ENCODE data around the gene GABARAP.

The GABARAP gene

GRCh38 chr17:7204828-7205461, 37.3 kb downstream of the GABARAP start:
- Histone ChIP-seq H3K4me1 (ENCODE audit: control insufficient read depth, low read length) (peaks cover 21% of the 10 kb centered on the region), H3K27ac (ENCODE audit: low read depth, low read length) (peak overlapping the region; percentile 69), H3K36me3 (ENCODE audit: control insufficient read depth, low read length) (peaks cover 16% of the 10 kb centered on the region), H3K27me3 (ENCODE audit: control insufficient read depth, low read length) (no peaks in the 10 kb centered on the region), H3K4me3 (ENCODE audit: low read length) (peak overlapping the region; percentile 82), H4K20me1 (ENCODE audit: control insufficient read depth, insufficient read depth, low read depth, low read length) (no peaks in the 10 kb centered on the region), H3K9me2 (replicated peaks; ENCODE audit: control insufficient read depth, low read length) (no peaks in the 10 kb centered on the region), H3K4me2 (ENCODE audit: low read length) (peak overlapping the region; percentile 91), H3K79me2 (ENCODE audit: control insufficient read depth, low read length) (0 out of 2 replicates have a peak, but pooled peaks cover 2% of the 10 kb centered on the region), H3K9me3 (ENCODE audit: control insufficient read depth, insufficient read depth, low read length) (no peaks in the 10 kb centered on the region), H3F3A (ENCODE audit: control insufficient read depth, insufficient read depth) (no peaks in the 10 kb centered on the region)
- TF ChIP-seq EZH2phosphoT487 (IDR thresholded peaks at IDR 0.05; ENCODE audit: borderline replicate concordance, low read length) (no peak), CTCF (IDR thresholded peaks at IDR 0.05; ENCODE audit: low read depth, low read length, poor library complexity, severe bottlenecking) (no peak)

- Histone ChIP-seq H3F3A (ENCODE audit: control insufficient read depth, insufficient read depth) (no peaks in the 10 kb centered on the region), H3K36me3 (ENCODE audit: control insufficient read depth, low read length) (peaks cover 16% of the 10 kb centered on the region), H3K9me3 (ENCODE audit: control insufficient read depth, insufficient read depth, low read length) (no peaks in the 10 kb centered on the region), H3K79me2 (ENCODE audit: control insufficient read depth, low read length) (0 out of 2 replicates have a peak, but pooled peaks cover 2% of the 10 kb centered on the region), H3K4me3 (ENCODE audit: low read length) (peak overlapping the region; percentile 82), H3K27me3 (ENCODE audit: control insufficient read depth, low read length) (no peaks in the 10 kb centered on the region), H3K9me2 (replicated peaks; ENCODE audit: control insufficient read depth, low read length) (no peaks in the 10 kb centered on the region), H3K4me2 (ENCODE audit: low read length) (peak overlapping the region; percentile 91), H3K27ac (ENCODE audit: low read depth, low read length) (peak overlapping the region; percentile 69), H4K20me1 (ENCODE audit: control insufficient read depth, insufficient read depth, low read depth, low read length) (no peaks in the 10 kb centered on the region), H3K4me1 (ENCODE audit: control insufficient read depth, low read length) (peaks cover 21% of the 10 kb centered on the region)
- no peak for TF ChIP-seq EZH2phosphoT487 (IDR thresholded peaks at IDR 0.05; ENCODE audit: borderline replicate concordance, low read length)
- no peak for TF ChIP-seq CTCF (IDR thresholded peaks at IDR 0.05; ENCODE audit: low read depth, low read length, poor library complexity, severe bottlenecking)
Observed at GRCh38 chr17:7204336-7204735, 37.9 kb downstream of the GABARAP start.

GRCh38 chr17:7203391-7203790, 38.9 kb downstream of the GABARAP start:
- Histone ChIP-seq H3K4me2 (ENCODE audit: low read length) (no peak overlapping the region), H4K20me1 (ENCODE audit: control insufficient read depth, insufficient read depth, low read depth, low read length) (no peaks in the 10 kb centered on the region), H3K9me3 (ENCODE audit: control insufficient read depth, insufficient read depth, low read length) (no peaks in the 10 kb centered on the region), H3K79me2 (ENCODE audit: control insufficient read depth, low read length) (no peaks in the 10 kb centered on the region), H3K27ac (ENCODE audit: low read depth, low read length) (no peak overlapping the region), H3F3A (ENCODE audit: control insufficient read depth, insufficient read depth) (no peaks in the 10 kb centered on the region), H3K4me3 (ENCODE audit: low read length) (no peak overlapping the region), H3K9me2 (replicated peaks; ENCODE audit: control insufficient read depth, low read length) (no peaks in the 10 kb centered on the region), H3K4me1 (ENCODE audit: control insufficient read depth, low read length) (peaks cover 21% of the 10 kb centered on the region), H3K27me3 (ENCODE audit: control insufficient read depth, low read length) (no peaks in the 10 kb centered on the region), H3K36me3 (ENCODE audit: control insufficient read depth, low read length) (peaks cover 16% of the 10 kb centered on the region)
- TF ChIP-seq EZH2phosphoT487 (IDR thresholded peaks at IDR 0.05; ENCODE audit: borderline replicate concordance, low read length) (no peak), CTCF (IDR thresholded peaks at IDR 0.05; ENCODE audit: low read depth, low read length, poor library complexity, severe bottlenecking) (no peak)

Data from DOHH2 (cell line).